K562 (cell line): ENCODE results near the gene DEFB116. TPM values are rescaled to one million over a fixed set of nuclear protein-coding genes. Genes with fewer than 3 reads are reported as not detected.

Experiments used
- ATAC-seq: fragments of 200-7000 bp; cut with Tn5 transposase; 3 replicates; pipeline ENCODE4 v1.9.1; 2020; ENCODE audit warnings: moderate library complexity
- BruUV-seq: library from RNA; stranded (reverse); fragments of 400-500 nt; replicated peaks from 2 replicates; lab custom pipeline; 2021; lab: Mats Ljungman, UMichigan
- CTCF ChIA-PET: fragments of 300-600 bp; formaldehyde crosslinking; extraction: SDS; loops from one replicate; lab custom pipeline; 2021; ENCODE audit warnings: low intra/inter-chr PET ratio; lab: Yijun Ruan, JAX
- POLR2A ChIA-PET: fragments of 300-600, 350-650 bp; sonication (Branson Sonifier 250); formaldehyde crosslinking; extraction: SDS; loops from one replicate; lab custom pipeline; 2021; ENCODE audit warnings: antibody characterized with exemption, inconsistent platforms; lab: Yijun Ruan, JAX
- DNase-seq, 4 experiments: peaks; one replicate each; pipeline versions ENCODE4 v3.0.0 to v3.0.0-alpha.2; 2011 to 2018; ENCODE audit warnings: low spot score in 3 of 4, mixed read lengths in 3 of 4; ENCODE audit errors: extremely low read depth in 1 of 4
- FAIRE-seq: peaks from 2 replicates; lab custom pipeline; 2011; peaks lifted over from hg19 to GRCh38; lab: Jason Lieb, UNC
- H2AFZ ChIP-seq: 2 replicates; pipeline ENCODE4 v1.6.0; 2011; ENCODE audit warnings: low read depth, low read length, control low read depth, inconsistent platforms
- H3K27ac ChIP-seq: fragments of 200-600 bp; 3 replicates; pipeline ENCODE4 v1.8.0; 2011; ENCODE audit warnings: low read depth, mild to moderate bottlenecking, control low read depth, inconsistent platforms, low read length, moderate library complexity, mixed read lengths; ENCODE audit errors: extremely low read depth
- H3K27me3 ChIP-seq, 2 experiments: fragments of 300-600 bp in 1 of 2; 2 replicates in 1 of 2; 3 replicates in 1 of 2; pipeline versions ENCODE4 v1.6.0 to v1.8.0; 2011; ENCODE audit warnings: inconsistent platforms in 2 of 2, low read length in 2 of 2, mild to moderate bottlenecking in 1 of 2, mixed read lengths in 1 of 2, moderate library complexity in 1 of 2; ENCODE audit not compliant: control insufficient read depth in 2 of 2, insufficient read depth in 2 of 2
- H3K36me3 ChIP-seq: fragments of 300-600 bp; 3 replicates; pipeline ENCODE4 v1.8.0; 2011; ENCODE audit warnings: mild to moderate bottlenecking, low read length, inconsistent platforms; ENCODE audit not compliant: control insufficient read depth, insufficient read depth
- H3K4me1 ChIP-seq, 2 experiments: fragments of 200-600 bp in 1 of 2; replicated peaks in 1 of 2; 2 replicates in 1 of 2; 3 replicates in 1 of 2; pipeline versions ENCODE4 v1.5.1 to v1.8.0; 2011; ENCODE audit warnings: inconsistent platforms in 2 of 2, low read length in 2 of 2, mild to moderate bottlenecking in 1 of 2, mixed read lengths in 1 of 2, moderate library complexity in 1 of 2; ENCODE audit not compliant: control insufficient read depth in 2 of 2, insufficient read depth in 2 of 2
- H3K4me2 ChIP-seq: 2 replicates; pipeline ENCODE4 v1.6.1; 2011; ENCODE audit warnings: low read length, control low read depth, inconsistent platforms, mixed read lengths; ENCODE audit not compliant: insufficient read depth
- H3K4me3 ChIP-seq: fragments of 200-600 bp; sonication (generic), shearing (Covaris generic); 2 replicates; pipeline ENCODE4 v1.5.1; 2016; ENCODE audit warnings: control low read depth, inconsistent platforms
- H3K79me2 ChIP-seq: fragments of 200-600 bp; 3 replicates; pipeline ENCODE4 v1.8.0; 2011; ENCODE audit warnings: low read length, inconsistent platforms; ENCODE audit not compliant: control insufficient read depth, insufficient read depth
- H3K9ac ChIP-seq, 2 experiments: 2 replicates each; pipeline versions ENCODE4 v1.6.0 to v1.6.1; 2011; ENCODE audit warnings: low read depth in 2 of 2, low read length in 2 of 2, control low read depth in 1 of 2, inconsistent platforms in 1 of 2, mild to moderate bottlenecking in 1 of 2, mixed read lengths in 1 of 2; ENCODE audit not compliant: insufficient read depth in 1 of 2
- H3K9me1 ChIP-seq: one replicate; pipeline ENCODE4 v1.6.0; 2011; ENCODE audit warnings: inconsistent platforms, mild to moderate bottlenecking, low read length, moderate library complexity; ENCODE audit not compliant: control insufficient read depth, insufficient read depth
- H3K9me3 ChIP-seq: replicated peaks from 2 replicates; pipeline ENCODE4 v1.5.1; 2011; ENCODE audit warnings: low read depth, low read length, inconsistent platforms; ENCODE audit not compliant: control insufficient read depth, insufficient read depth
- H4K20me1 ChIP-seq: replicated peaks from 2 replicates; pipeline ENCODE4 v1.6.1; 2011; ENCODE audit warnings: low read length, inconsistent platforms, mixed read lengths; ENCODE audit not compliant: control insufficient read depth, insufficient read depth
- ARID1B ChIP-seq: fragments of 450-650 bp; IDR thresholded peaks from 2 replicates; pipeline ENCODE4 v1.6.1; 2016; ENCODE audit warnings: antibody characterized with exemption, mild to moderate bottlenecking, inconsistent platforms
- BCOR ChIP-seq: fragments of 450-650 bp; IDR thresholded peaks from 2 replicates; pipeline ENCODE4 v1.6.1; 2016
- CBFA2T2 ChIP-seq: fragments of 450-650 bp; conservative IDR thresholded peaks from 2 replicates; pipeline ENCODE4 v1.6.1; 2017; ENCODE audit warnings: mild to moderate bottlenecking
- CBFA2T3 ChIP-seq: fragments of 450-650 bp; IDR thresholded peaks from 2 replicates; pipeline ENCODE4 v1.6.1; 2017
- CEBPB ChIP-seq: fragments of 450-650 bp; IDR thresholded peaks from 2 replicates; pipeline ENCODE4 v1.6.1; 2016; ENCODE audit warnings: missing genetic modification characterization, missing compliant biosample characterization
- CREB1 ChIP-seq, 2 experiments: sonication (generic) in 1 of 2; formaldehyde crosslinking in 1 of 2; IDR thresholded peaks; 2 replicates each; pipeline versions ENCODE4 v1.6.1 to v1.8.0; 2012 to 2022; ENCODE audit warnings: inconsistent platforms in 1 of 2, mild to moderate bottlenecking in 1 of 2, missing genetic modification reagents in 1 of 2, moderate library complexity in 1 of 2
- MEIS2 ChIP-seq: fragments of 450-650 bp; IDR thresholded peaks from 2 replicates; pipeline ENCODE4 v1.6.1; 2014; ENCODE audit warnings: mild to moderate bottlenecking; ENCODE audit not compliant: partially characterized antibody
- MTA2 ChIP-seq: fragments of 450-650 bp; IDR thresholded peaks from 2 replicates; pipeline ENCODE4 v1.6.1; 2016; ENCODE audit warnings: low read depth
- NCOR1 ChIP-seq: fragments of 450-650 bp; IDR thresholded peaks from 2 replicates; pipeline ENCODE4 v1.6.1; 2016; ENCODE audit warnings: mild to moderate bottlenecking, moderate library complexity
- RBBP5 ChIP-seq: fragments of 200-600 bp; sonication (generic); IDR thresholded peaks from 2 replicates; pipeline ENCODE4 v1.6.1; 2012; ENCODE audit warnings: borderline replicate concordance, mild to moderate bottlenecking, low read length, control low read depth, inconsistent platforms; ENCODE audit not compliant: insufficient read depth, poor library complexity, severe bottlenecking
- TAL1 ChIP-seq: fragments of 450-650 bp; IDR thresholded peaks from 2 replicates; pipeline ENCODE4 v1.6.1; 2016; ENCODE audit warnings: mild to moderate bottlenecking
- TCF3 ChIP-seq: sonication (generic); formaldehyde crosslinking; IDR thresholded peaks from 2 replicates; pipeline ENCODE4 v1.4.0; 2020; ENCODE audit warnings: mild to moderate bottlenecking, missing genetic modification reagents
- TEAD4 ChIP-seq, 2 experiments: sonication (generic) in 1 of 2; formaldehyde crosslinking in 1 of 2; IDR thresholded peaks; 2 replicates each; pipeline versions ENCODE4 v1.6.1 to v1.8.0; 2012 to 2022; ENCODE audit warnings: borderline replicate concordance in 1 of 2, inconsistent platforms in 1 of 2, low read length in 1 of 2, mild to moderate bottlenecking in 1 of 2, missing genetic modification reagents in 1 of 2
- in situ Hi-C: fragments of 300-500 bp; cut with MboI; formaldehyde crosslinking; loops from 4 replicates; pipeline ENCODE4 v1.15.0; 2018; ENCODE audit warnings: inconsistent platforms, mixed read lengths
- intact Hi-C: fragments of 100-400 bp; cut with micrococcal nuclease; formaldehyde crosslinking; loops from 2 replicates; pipeline ENCODE4 v1.14.2; 2022
- polyA plus RNA-seq, 8 experiments: library from polyadenylated mRNA; depleted of rRNA in 4 of 8; stranded (reverse) in 5 of 8; unstranded in 3 of 8; fragments of >200 nt; fragmentation: Nextera tagmentation in 2 of 8; fragmentation: Illumina TruSeq in 1 of 8; extraction: Ambion mirVana in 2 of 8; extraction: Trizol in 1 of 8; gene quantifications; 2 replicates each; pipeline versions ENCODE4 v1.2.1 to v1.2.3, GENCODE V29; 2011 to 2014; ENCODE audit warnings: inconsistent platforms in 1 of 8, missing spikeins in 1 of 8
- total RNA-seq, 7 experiments: library from RNA; depleted of rRNA in 6 of 7; stranded (reverse); fragments of >200 nt in 6 of 7; fragmentation: Illumina TruSeq in 2 of 7; extraction: Trizol in 2 of 7; gene quantifications; 2 replicates each; pipeline versions ENCODE4 v1.2.1 to v1.2.3, GENCODE V29; 2011 to 2021; ENCODE audit warnings: low replicate concordance in 1 of 7
- TF ChIP-seq, protein P1 (sequence below): fragments of 250-450 bp; sonication (Bioruptor Pico); IDR thresholded peaks from 2 replicates; pipeline ENCODE4 v1.5.0; 2021
- TF ChIP-seq, protein P2 (sequence below): IDR thresholded peaks from 2 replicates; pipeline ENCODE4 v1.6.1; 2016; ENCODE audit warnings: missing genetic modification characterization, missing compliant biosample characterization

DEFB116 gene
- total and polyA plus RNA-seq, 9 of the 15 experiments (the other 6 are each of a cell fraction or from before 2014, with no cell fraction given): not detected

DNA sequence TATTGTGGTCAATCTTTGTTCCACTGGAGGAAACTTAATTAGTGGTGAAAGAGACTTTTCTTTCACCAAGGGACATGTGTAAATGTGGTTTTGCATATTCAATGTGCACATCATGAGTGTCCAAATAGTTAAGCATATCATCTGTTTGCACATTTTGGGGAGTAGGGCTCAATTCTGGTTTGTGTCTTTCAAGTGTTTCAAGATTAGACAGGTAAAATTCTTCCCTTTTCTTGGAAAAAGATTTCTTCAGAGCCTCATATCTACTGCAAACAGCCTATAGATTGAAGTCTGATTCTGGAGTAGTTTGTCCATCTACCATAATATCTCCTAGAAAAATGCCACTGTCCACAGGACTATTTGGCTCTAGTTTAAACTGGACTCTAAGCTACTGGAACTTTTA is 33.1 kb upstream of the DEFB116 start:
- no peak for FAIRE-seq

DNA sequence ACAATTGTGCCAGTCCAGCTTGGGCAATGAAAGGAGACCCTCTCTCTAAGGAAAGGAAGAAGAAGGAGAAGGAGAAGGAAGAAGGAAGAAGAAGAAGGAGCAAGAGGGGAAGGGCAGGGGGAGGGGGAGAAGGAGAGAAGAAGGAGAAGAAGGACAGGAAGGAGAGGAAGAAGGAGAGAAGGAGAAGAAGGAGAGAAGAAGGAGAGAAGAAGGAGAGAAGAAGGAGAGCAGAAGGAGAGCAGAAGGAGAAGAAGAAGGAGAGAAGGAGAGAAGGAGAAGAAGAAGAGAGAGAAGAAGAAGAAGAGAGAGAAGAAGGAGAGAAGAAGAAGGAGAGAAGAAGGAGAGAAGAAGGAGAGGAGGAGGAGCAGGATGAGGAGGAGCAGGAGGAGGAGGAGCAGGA is 22.5 kb upstream of the DEFB116 start:
- Histone ChIP-seq H3K79me2 (no peaks in the 10 kb centered on the region), H3K9me3 (no peaks in the 10 kb centered on the region), H3K36me3 (no peaks in the 10 kb centered on the region), H3K27ac (no peak overlapping the region), H3K4me3 (no peak overlapping the region), H3K9ac (no peak overlapping the region), H3K4me2 (no peak overlapping the region), H3K9me1 (no peaks in the 10 kb centered on the region), H3K4me1 (no peaks in the 10 kb centered on the region), H4K20me1 (no peaks in the 10 kb centered on the region), H2AFZ (no peak overlapping the region), H3K27me3 (no peaks in the 10 kb centered on the region)
- BruUV-seq: no TSS peak
- intact Hi-C loops: no loop called here
- DNase-seq (no peak), ATAC-seq (no peak), FAIRE-seq (no peak)
- ChIA-PET CTCF (no interaction called here), POLR2A (no interaction called here)
- in situ Hi-C loops: no loop called here
- TF ChIP-seq, protein P1, sequence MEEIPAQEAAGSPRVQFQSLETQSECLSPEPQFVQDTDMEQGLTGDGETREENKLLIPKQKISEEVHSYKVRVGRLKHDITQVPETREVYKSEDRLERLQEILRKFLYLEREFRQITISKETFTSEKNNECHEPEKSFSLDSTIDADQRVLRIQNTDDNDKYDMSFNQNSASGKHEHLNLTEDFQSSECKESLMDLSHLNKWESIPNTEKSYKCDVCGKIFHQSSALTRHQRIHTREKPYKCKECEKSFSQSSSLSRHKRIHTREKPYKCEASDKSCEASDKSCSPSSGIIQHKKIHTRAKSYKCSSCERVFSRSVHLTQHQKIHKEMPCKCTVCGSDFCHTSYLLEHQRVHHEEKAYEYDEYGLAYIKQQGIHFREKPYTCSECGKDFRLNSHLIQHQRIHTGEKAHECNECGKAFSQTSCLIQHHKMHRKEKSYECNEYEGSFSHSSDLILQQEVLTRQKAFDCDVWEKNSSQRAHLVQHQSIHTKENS: no peak
- TF ChIP-seq, protein P2, sequence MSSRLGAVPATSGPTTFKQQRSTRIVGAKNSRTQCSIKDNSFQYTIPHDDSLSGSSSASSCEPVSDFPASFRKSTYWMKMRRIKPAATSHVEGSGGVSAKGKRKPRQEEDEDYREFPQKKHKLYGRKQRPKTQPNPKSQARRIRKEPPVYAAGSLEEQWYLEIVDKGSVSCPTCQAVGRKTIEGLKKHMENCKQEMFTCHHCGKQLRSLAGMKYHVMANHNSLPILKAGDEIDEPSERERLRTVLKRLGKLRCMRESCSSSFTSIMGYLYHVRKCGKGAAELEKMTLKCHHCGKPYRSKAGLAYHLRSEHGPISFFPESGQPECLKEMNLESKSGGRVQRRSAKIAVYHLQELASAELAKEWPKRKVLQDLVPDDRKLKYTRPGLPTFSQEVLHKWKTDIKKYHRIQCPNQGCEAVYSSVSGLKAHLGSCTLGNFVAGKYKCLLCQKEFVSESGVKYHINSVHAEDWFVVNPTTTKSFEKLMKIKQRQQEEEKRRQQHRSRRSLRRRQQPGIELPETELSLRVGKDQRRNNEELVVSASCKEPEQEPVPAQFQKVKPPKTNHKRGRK (tag): peak; percentile 50; the same call in 1 of the 2 replicates

More for the DNA sequence above, 33.1 kb upstream of the DEFB116 start:
- ChIA-PET POLR2A (interaction anchor here (0.5 kb wide), 1 partner anchor 334 kb away, joined by 3 read pairs; no protein-coding TSS in a partner anchor), CTCF (no interaction called here)
- BruUV-seq: no TSS peak
- Histone ChIP-seq H2AFZ (no peak overlapping the region), H3K79me2 (no peaks in the 10 kb centered on the region), H3K4me3 (no peak overlapping the region), H3K9me1 (no peaks in the 10 kb centered on the region), H4K20me1 (no peaks in the 10 kb centered on the region), H3K9me3 (no peaks in the 10 kb centered on the region; the same call in 1 of the 2 replicates), H3K27ac (no peak overlapping the region), H3K9ac (no peak overlapping the region), H3K4me2 (no peak overlapping the region), H3K4me1 (no peaks in the 10 kb centered on the region), H3K27me3 (peaks cover 0 to 5% of the 10 kb centered on the region in 2 experiments; a peak in 2 of 5 replicates), H3K36me3 (no peaks in the 10 kb centered on the region)
- TF ChIP-seq RBBP5: no peak
- TF ChIP-seq CEBPB (tag): 0 out of 2 replicates have a peak, but pooled peaks have one; percentile 12
- TF ChIP-seq MTA2: peak; percentile 35; the same call in 1 of the 2 replicates
- peak; percentile 79 for TF ChIP-seq TAL1
- no peak for TF ChIP-seq CREB1 (IDR thresholded peaks at IDR 0.05)
- no peak for TF ChIP-seq CREB1 (CRISPR knock-in tag; IDR thresholded peaks at IDR 0.05)
- no peak for TF ChIP-seq BCOR
- peak; percentile 24 for TF ChIP-seq MEIS2
- peak; percentile 50 for TF ChIP-seq CBFA2T2
- TF ChIP-seq TCF3 (CRISPR knock-in tag): peak; percentile 45
- 0 out of 2 replicates have a peak, but pooled peaks have one; percentile 26 for TF ChIP-seq NCOR1
- TF ChIP-seq TEAD4 (IDR thresholded peaks at IDR 0.05; ENCODE audit: low read length): peak; percentile 75; the same call in 1 of the 2 replicates
- no peak for TF ChIP-seq TEAD4 (CRISPR knock-in tag; IDR thresholded peaks at IDR 0.05; ENCODE audit: borderline replicate concordance)
- TF ChIP-seq ARID1B: peak; percentile 64
- peak; percentile 50 for TF ChIP-seq CBFA2T3
- DNase-seq (no peak), ATAC-seq (no peak)
- intact Hi-C loops (no loop called here), in situ Hi-C loops (no loop called here)
